GM15510 (cell line): ENCODE results near the gene TTLL6.

Experiments used
- POLR2A ChIP-seq: IDR thresholded peaks from 3 replicates; pipeline ENCODE4 v1.6.1; 2011; ENCODE audit warnings: borderline replicate concordance; ENCODE audit not compliant: insufficient read length; ENCODE audit errors: extremely low read depth

Gene TTLL6

GRCh38 chr17:48754500-48755261 lies 62.3 kb downstream of the TTLL6 start:
- TF ChIP-seq POLR2A = no peak

GRCh38 chr17:48753794-48754499 lies 63.1 kb downstream of the TTLL6 start:
- TF ChIP-seq POLR2A = no peak

- TF ChIP-seq POLR2A = no peak
Measured at GRCh38 chr17:48752399-48753288, 64.4 kb downstream of the TTLL6 start.

GRCh38 chr17:48751733-48752398 lies 65.2 kb downstream of the TTLL6 start:
- no peak for TF ChIP-seq POLR2A

- TF ChIP-seq POLR2A = no peak
Measured at GRCh38 chr17:48751172-48751571, 65.9 kb downstream of the TTLL6 start.

- no peak for TF ChIP-seq POLR2A
Measured at GRCh38 chr17:48749621-48750553, 67.1 kb downstream of the TTLL6 start.

GRCh38 chr17:48748718-48749566 lies 68.1 kb downstream of the TTLL6 start:
- TF ChIP-seq POLR2A = no peak

- no peak for TF ChIP-seq POLR2A
Measured at GRCh38 chr17:48747445-48748363, 69.3 kb downstream of the TTLL6 start.

GRCh38 chr17:48746916-48747444 lies 70.0 kb downstream of the TTLL6 start:
- TF ChIP-seq POLR2A = no peak

- no peak for TF ChIP-seq POLR2A
Measured at GRCh38 chr17:48745381-48746275, 71.4 kb downstream of the TTLL6 start.
